Stimulated activated CD8-positive, alpha-beta memory T cell treated with anti-CD3 and anti-CD28 coated beads, Interleukin-7, amount 100 ng/mL, for 24 hours (primary cell): ENCODE results near the gene SYNDIG1.

ENCODE experiments used
- DNase-seq: peaks from one replicate; pipeline ENCODE4 v3.0.0-alpha.2; 2020; ENCODE audit warnings: low read depth

SYNDIG1 gene

GRCh38 chr20:24658920-24659660 is 189.7 kb downstream of the SYNDIG1 start:
- DNase-seq: no peak

- DNase-seq: no peak
Observed at GRCh38 chr20:24659835-24660234, 190.4 kb downstream of the SYNDIG1 start.

- DNase-seq: no peak
Observed at GRCh38 chr20:24660651-24661050, 191.2 kb downstream of the SYNDIG1 start.

GRCh38 chr20:24661255-24661654 is 191.8 kb downstream of the SYNDIG1 start:
- no peak for DNase-seq

GRCh38 chr20:24662322-24662721 is 192.9 kb downstream of the SYNDIG1 start:
- DNase-seq: no peak

- DNase-seq: no peak
Observed at GRCh38 chr20:24662752-24663365, 193.4 kb downstream of the SYNDIG1 start.

GRCh38 chr20:24663496-24663895 is 194.1 kb downstream of the SYNDIG1 start:
- no peak for DNase-seq

- no peak for DNase-seq
Observed at GRCh38 chr20:24664266-24664986, 195.0 kb downstream of the SYNDIG1 start.

GRCh38 chr20:24665196-24665595 is 195.8 kb downstream of the SYNDIG1 start:
- no peak for DNase-seq

- no peak for DNase-seq
Observed at GRCh38 chr20:24665741-24666191, 196.3 kb downstream of the SYNDIG1 start.

GRCh38 chr20:24667689-24668383 is 198.4 kb downstream of the SYNDIG1 start:
- DNase-seq: no peak

- no peak for DNase-seq
Observed at GRCh38 chr20:24668384-24668702, 198.9 kb downstream of the SYNDIG1 start.

- no peak for DNase-seq
Observed at GRCh38 chr20:24668791-24669190, 199.4 kb downstream of the SYNDIG1 start.

GRCh38 chr20:24669701-24670100 is 200.3 kb downstream of the SYNDIG1 start:
- no peak for DNase-seq

GRCh38 chr20:24670341-24670872 is 201.0 kb downstream of the SYNDIG1 start:
- no peak for DNase-seq

GRCh38 chr20:24670981-24671380 is 201.6 kb downstream of the SYNDIG1 start:
- DNase-seq: no peak

- no peak for DNase-seq
Observed at GRCh38 chr20:24672181-24672880, 202.9 kb downstream of the SYNDIG1 start.

- no peak for DNase-seq
Observed at GRCh38 chr20:24672886-24673677, 203.7 kb downstream of the SYNDIG1 start.

- DNase-seq: no peak
Observed at GRCh38 chr20:24673678-24674570, 204.5 kb downstream of the SYNDIG1 start.
